NCI-H187 (cell line): ENCODE data around the gene TUBG1.
A peak's percentile ranks its signal among the peaks of the same experiment; 100 is the strongest.

ENCODE experiments used
- DNase-seq, 2 experiments: peaks; one replicate each; lab custom pipeline; 2025; lab: John Stamatoyannopoulos, UW

The TUBG1 gene

DNA sequence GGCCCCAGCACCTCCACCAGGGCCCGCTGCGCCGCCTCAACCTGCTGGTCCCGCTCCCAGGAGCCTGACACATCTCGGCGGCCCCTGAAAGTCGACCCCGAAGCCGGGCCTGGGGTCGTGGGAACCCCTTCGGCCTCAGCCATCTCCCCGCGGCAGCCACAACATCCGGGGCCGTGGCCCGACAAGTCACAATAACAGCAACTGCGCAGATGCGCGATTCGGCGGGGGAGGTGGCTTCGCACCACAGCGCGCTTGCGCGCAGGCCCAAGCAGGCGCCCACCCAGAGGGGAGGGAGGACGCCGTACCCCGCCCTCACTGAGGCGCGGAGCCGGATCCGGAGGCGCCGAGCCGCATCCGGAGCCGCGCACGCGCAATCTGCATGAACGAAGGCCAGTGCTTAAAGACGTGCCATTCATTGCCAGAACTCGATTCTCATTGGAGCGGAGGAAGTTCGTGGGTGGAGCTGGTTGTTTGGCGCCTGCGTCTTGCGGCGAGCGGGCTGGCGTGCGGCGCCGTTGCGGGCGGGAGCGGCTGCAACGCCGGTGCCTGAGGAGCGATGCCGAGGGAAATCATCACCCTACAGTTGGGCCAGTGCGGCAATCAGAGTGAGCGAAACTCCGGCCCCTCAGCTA lies at the start of gene TUBG1, which contains the start of gene RETREG3:
Gene TUBG1, plus strand, starts transcription at position 502 of the 632 bp plus-strand sequence. Its CDS starts 55 bp downstream, at position 557.
Gene RETREG3, minus strand, starts transcription at position 193 of the 632 bp plus-strand sequence. Its CDS starts 50 bp downstream, at position 143.
- peak; percentile 94 to 98 for DNase-seq

DNA sequence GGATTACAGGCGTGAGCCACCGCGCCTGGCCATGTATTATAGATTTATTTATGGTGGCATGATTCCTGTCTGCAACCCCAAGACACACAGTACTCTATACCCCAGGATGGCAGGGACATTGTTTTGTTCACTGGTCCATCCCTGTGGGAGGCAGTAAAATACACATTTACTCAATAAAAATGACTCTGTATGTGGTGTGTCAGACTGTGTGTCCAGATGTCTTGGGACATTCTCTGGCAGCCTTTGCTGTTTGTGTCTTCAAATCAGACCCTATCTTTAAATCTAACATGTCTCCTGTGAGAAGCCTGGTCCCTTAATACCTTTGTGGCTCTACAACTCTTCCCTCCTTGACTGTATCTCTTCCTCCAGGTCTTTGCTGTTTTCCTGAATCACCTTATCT lies 49.2 kb upstream of the TUBG1 start:
- DNase-seq = no peak

DNA sequence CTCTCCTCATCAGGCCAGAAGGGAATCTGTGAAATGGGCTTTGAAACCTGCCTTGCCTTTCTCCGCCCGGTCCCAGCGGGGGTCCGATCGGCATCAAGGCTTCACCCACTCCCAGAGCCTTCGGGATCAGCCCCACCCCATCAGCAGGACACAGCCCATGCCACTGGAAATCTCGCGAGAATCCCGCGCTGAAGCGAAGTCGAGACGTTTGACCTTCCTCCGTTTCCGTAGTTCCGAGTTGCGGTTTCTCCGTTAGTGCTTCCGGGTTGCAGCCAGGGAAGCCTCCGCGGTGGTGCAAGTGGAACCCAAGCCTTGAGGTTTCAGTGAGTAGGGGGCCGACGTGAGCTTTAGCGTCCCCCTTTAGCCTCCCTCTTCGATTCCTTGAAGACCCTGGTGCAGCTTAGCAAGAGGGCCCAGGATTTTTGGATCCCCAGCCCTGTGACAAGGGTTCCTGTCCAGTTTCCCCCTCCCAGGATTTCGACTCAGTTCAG lies 47.5 kb upstream of the TUBG1 start, which contains the start of gene COASY:
Gene COASY, plus strand, starts transcription at position 252 of the 491 bp plus-strand sequence. CDS start 475 bp downstream, outside the sequence.
- DNase-seq = peak; percentile 85 to 94

DNA sequence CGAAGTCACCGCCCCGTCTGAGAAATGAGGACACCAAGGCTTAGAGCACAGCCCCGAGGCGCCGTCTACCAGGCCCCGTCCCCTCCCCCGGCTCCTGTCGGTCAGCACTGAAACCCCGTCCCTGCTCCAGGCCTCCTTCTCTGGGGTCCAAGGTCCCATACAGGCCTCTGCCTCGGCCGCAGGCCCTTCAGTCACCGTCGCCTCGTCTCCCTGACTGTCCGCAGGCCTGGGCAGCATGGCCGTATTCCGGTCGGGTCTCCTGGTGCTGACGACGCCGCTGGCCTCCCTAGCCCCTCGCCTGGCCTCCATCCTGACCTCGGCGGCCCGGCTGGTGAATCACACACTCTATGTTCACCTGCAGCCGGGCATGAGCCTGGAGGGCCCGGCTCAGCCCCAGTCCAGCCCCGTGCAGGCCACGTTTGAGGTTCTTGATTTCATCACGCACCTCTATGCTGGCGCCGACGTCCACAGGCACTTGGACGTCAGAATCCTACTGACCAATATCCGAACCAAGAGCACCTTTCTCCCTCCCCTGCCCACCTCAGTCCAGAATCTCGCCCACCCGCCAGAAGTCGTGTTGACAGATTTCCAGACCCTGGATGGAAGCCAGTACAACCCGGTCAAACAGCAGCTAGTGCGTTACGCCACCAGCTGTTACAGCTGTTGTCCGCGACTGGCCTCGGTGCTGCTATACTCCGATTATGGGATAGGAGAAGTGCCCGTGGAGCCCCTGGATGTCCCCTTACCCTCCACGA lies 46.9 kb upstream of the TUBG1 start:
- DNase-seq = no peak

DNA sequence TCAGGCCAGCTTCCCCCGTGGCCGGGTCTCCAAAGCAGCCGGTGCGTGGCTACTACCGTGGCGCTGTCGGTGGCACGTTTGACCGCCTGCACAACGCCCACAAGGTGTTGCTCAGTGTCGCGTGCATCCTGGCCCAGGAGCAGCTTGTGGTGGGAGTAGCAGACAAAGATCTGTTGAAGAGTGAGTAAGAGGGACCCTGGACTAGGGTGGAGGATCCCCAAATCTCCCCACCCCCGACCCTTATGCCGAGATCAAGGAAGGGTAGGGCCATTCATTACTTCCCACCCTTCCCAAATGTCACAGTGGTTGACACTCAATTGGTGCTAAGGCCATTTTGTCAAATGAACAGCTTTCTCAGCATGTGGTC lies 46.4 kb upstream of the TUBG1 start:
- no peak for DNase-seq

DNA sequence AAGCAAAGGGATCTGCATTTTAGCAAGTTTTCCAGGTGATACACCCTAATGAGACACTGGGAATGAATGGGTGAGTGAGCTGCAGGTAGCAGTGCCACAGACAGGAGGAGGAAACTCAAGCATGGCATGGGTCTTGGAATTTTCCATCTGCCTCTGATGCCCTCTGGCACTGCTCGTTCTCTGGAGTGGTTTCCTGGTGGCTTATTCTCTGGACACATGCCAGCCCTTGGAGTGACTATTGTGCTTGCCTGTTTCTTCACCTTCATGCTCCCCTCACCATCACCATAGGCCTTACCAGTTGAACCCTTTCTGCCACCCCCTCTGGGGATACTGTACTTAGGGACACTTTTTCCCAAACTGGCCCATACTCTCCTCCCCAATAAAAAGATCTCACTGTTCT lies 45.9 kb upstream of the TUBG1 start:
- no peak for DNase-seq

DNA sequence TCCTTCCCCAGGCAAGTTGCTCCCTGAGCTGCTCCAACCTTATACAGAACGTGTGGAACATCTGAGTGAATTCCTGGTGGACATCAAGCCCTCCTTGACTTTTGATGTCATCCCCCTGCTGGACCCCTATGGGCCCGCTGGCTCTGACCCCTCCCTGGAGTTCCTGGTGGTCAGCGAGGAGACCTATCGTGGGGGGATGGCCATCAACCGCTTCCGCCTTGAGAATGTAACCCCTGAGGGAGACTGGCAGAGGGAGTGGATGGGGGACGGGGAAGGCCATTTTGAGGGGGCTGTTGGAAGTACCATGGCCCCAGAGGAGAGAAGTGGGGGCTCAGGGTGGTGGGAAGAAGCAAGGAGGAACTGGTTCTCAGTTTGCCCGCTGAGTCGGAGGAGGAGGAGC lies 45.5 kb upstream of the TUBG1 start:
- no peak for DNase-seq

DNA sequence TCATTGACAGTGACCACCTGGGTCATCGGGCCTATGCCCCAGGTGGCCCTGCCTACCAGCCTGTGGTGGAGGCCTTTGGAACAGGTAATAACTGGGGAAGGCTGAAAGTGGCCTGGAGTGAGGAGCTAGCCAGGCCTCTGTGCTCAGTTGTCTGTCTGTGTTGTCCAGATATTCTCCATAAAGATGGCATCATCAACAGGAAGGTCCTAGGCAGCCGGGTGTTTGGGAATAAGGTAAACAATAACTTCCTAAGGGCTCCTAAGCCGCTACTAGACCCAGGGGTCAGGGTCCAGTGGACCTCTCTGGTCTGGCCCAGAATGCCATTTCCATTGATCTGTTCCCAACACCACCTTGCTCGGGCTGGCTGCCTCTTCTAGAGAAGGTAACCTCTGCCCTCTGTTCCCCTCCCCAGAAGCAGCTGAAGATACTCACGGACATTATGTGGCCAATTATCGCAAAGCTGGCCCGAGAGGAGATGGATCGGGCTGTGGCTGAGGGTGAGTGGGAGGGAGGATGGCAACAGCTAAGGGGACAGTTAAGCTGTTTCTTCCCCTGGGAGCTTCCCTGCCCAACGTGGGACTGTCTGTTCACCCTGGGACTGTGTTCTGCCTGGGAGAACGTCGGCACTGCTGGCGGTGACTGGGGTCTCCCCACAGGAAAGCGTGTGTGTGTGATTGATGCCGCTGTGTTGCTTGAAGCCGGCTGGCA lies 44.5 kb upstream of the TUBG1 start:
- DNase-seq = no peak

DNA sequence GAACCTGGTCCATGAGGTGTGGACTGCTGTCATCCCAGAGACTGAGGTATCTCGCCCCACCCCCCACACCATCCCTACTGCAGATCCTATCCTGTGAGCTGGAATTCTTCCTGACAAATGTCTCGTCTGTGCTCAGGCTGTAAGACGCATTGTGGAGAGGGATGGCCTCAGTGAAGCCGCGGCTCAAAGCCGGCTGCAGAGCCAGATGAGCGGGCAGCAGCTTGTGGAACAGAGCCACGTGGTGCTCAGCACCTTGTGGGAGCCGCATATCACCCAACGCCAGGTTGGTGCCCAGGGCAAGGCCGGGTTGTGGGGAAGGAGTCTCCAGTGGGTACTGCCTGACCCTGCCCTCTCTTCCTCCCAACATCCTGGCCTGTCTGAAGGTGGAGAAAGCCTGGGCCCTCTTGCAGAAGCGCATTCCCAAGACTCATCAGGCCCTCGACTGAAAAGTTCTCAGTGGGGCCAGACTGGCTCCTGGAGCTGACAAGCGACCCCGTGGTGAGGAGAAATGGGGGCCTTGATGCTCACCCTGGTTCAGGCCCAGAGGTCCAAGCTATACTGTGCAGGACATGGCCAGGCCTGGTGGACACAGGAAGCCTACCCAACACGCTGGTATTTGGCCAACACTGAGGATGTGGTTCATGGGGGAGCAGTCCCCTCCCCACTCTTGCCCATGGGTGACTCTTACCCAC lies 43.8 kb upstream of the TUBG1 start:
- DNase-seq = no peak

DNA sequence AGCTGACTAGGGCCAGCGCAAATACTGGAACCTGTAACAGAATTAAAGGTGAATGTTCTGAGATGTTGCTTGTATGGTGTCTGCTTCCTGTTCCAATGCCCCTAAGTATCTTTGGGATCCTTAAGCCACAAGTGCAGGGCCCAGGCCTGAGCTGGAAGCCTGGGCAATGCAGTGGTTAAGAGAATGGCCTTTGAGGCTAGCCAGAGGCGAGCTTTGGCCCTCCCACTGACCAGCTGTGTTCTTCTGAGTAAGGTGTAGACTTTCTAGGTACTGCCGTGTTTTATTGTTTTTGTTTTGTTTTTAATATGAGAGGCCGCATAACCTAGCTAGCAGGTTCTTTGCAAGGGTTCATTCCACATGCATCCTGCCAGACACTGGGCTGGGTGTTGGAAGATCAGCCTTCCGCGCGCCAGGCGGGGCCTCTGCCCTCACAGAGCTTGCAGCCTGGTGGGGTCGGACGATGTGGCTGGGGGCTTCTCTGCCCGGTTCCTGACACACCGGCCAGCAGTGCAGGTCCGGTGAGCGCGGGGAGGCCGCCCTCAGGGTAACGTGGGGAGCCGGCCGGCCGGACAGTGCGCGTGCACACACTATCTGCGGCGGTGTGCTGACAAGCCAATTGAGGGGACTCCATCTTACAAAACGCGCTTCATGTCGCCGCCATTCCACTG lies 43.1 kb upstream of the TUBG1 start:
- DNase-seq = no peak

DNA sequence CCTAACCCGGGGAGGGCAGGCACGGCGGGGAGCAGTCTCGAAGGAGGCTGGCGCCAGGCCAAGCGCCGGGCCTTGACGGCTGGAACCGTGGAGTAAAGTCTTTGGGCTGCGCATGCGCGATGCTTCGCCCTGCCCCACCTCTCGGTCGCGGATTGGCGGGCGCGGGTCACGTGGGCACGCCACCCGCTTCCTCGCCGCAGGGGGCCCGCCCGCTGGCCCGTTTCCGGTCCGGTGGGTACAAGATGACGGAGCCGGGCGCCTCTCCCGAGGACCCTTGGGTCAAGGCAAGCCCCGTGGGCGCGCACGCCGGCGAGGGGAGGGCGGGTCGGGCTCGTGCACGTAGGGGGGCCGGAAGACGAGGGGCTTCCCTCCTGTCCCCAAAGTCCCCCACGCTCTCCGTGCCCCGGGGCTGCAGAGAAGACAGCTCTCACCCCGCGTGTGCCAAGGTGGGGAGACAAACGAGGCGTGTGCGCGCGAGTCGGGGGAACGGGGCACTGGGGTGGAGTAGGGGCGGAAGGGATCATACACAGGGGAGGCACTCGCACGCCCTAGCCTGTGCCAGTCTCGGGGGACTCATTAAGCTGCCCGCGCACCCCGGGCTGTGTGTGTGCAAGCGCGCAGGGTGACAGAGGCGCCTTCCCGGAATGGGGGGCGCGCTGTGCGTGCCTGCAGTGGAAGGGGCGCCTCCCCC lies 42.5 kb upstream of the TUBG1 start, which contains the start of gene MLX:
Gene MLX, plus strand, starts transcription at position 218 of the 691 bp plus-strand sequence. Its CDS starts 25 bp downstream, at position 243.
- peak; percentile 88 to 91 for DNase-seq

DNA sequence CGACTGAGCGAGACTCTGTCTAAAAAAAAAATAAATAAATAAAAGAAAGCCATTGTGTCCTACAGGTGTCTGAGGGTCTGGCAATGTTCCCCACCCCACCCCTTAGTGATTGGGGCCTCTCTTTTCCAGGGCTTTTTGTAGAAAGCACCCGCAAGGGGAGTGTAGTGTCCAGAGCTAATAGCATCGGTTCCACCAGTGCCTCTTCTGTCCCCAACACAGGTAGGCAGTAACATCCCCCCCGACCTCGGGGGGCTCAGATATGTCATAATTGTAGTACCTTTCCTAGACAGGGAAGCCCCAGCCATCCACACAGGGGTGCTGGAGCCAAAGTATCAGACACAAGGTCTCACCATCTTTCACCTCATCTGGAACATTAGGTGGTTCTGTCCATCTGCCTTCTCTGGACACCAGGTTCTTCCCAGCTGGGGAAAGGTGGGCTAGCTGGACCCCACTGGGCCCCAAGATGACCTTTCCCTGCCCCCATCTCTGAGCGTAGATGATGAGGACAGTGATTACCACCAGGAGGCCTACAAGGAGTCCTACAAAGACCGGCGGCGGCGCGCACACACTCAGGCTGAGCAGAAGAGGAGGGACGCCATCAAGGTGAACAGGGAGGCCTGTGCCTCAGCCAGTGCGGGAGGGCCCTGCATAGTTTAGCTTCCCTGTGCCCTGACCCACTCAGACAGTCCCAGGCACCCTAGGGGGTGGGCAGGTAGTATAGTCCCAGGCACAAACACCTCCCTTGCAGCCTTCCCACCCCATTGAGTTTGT lies 41.0 kb upstream of the TUBG1 start:
- no peak for DNase-seq

DNA sequence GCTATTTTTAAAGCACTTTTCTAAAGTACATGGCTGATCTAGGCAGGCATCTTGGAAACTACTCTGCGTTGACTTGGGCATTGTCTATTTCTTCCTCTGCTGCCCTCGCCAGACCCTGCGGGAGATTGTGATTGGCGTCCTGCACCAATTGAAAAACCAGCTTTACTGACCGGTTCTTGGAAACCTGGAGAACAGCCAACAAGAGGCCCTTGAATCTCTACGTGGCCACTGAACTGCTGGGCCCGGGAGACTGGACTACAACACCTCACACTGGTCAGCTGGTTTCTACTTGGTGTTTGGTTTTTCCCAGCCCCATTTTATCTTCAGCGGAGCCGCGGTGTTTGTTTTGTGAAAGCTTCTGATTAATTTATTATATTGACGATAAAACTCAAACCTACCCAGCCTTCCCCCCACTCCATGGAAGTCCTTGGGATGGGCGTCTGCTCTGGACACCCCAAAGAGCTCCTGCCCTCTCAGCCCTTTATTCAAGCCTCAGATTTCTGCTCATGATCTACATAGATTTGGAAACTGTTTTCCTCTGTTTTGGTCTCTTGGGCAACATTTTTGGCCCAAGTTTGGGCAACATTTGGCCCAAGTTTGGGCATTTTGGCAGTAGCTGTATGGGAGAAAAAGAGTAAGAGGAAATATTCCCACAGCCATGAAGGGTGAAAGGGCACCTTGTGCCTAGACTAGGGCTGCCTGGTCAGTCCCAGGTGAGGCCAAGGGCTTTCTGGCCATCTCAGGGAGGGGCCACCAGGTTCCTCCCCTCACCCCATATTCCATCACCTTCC lies 37.9 kb upstream of the TUBG1 start:
- DNase-seq = no peak

DNA sequence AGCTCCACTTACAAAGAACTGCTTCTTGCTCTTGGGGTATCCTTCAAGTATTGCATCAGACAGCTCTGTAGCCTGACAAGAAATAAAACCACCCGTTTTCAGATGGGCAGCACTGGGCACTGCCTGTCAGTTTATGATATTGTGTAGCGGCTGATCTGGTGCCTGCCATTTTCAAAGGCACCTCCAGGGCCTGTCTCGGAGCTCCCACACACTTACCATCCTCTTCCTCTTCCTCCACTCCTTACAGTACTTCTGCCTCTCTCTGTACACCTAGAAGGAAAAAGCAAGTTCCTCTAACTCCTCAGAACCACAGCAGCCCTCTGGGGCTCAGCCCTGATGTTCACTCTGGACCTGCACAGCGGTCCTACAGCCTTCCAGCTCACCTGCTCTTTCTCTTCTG lies 36.4 kb upstream of the TUBG1 start:
- DNase-seq = no peak

DNA sequence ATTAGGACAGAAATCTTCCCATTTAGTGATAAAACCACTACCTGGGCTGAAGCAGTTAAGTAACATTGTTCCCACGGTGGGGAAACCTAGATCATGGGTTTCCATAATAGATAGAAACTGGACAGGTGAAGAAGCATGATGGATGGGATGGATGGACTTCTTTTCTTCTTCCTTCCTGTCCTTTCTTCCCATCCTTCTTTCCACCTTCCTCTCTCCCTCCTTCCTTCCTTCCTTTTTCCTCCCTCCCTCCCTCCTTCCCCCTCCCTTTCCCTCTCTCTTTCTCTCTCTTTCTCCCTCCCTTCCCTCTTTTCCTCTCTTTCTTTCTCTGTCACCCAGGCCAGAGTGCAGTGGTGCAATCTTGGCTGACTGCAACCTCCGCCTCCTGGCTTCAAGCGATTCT lies 35.0 kb upstream of the TUBG1 start:
- no peak for DNase-seq

DNA sequence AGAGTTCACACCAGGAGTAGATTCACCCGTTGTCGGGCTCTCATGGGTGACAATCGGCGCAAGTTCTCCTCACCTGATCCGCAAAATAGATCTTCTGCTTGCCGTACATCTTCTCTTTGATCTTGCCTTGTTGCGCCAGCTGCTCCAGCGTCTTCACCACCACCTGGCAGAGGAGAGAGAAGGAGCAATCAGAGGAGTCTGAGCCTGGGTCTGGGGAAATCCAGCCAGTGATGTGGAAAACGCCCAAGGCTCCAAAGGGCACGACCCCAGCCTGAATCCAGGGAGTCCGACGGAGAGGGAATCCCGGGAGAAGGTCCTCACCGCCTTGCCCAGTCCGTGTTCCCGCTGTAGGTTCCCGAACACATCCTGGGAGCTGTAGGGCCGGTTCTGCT lies 32.3 kb upstream of the TUBG1 start:
- no peak for DNase-seq

DNA sequence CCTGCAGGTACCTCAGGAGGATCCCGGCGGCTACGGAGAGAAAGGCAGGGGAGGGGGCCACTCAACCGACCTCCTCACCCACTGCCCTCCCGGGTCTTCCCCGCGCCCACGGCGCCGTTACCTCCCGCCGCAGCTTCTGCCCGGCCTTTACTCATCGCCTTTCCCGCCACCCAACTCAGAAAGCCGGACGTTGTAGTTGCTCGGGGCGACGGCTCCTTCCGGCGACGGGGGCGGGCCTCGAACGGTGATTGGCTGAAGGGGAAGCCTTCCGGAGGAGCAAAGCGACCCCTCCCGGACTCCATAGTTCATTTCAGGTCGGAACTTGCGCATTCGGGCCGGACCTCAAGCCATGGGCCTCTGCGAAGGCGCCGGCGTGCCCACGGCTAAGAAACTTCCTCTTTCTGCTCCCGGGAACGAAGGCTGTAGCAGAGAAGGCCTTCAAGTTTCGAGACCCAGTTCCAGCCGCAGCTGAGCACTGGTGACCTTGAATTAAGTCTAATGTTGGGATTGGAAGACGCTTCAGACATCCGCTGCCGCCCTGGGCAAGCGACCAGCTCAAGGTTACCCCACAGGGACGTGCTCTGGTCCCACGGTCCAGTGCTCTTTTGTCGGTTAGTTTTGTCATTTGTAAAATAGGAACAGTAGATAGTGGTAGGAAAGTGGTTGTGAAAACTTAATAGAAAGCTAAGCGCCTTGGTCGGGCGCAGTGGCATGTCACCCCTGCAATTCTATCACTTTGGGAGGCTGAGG lies 31.8 kb upstream of the TUBG1 start, which contains the start of gene PSMC3IP:
Gene PSMC3IP, minus strand, starts transcription at position 198 of the 750 bp plus-strand sequence. Its CDS starts 43 bp downstream, at position 155.
- DNase-seq = peak; percentile 75 to 86

DNA sequence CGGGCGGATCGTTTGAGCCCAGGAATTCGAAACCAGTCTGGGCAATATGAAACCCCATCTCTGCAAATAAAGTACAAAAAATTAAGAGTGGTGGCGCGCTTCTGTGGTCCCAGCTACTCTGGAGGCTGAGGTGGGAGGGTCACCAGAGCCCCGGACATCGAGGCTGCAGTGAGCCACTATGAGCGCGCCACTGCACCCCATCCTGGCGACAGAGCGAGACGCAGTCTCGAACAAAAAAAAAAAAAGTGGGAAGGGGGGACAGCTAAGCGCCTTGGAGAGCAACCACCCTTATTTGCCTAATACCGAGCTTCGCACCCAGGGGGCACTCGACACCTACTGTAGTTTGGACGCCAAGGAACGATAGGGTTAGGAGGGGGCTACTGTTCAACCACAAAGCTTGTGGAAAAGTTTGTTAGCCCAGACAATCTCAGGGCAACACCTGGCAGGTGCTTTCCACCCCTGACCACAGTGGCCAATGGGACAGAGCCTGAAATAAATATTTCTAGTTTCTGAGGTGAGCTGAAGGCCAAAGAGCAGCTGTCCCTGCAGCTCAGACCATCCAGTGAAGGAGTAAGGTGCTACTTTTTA lies 31.1 kb upstream of the TUBG1 start:
- DNase-seq = peak; percentile 34 to 54
